Activated naive CD4-positive, alpha-beta T cell treated with anti-CD3 and anti-CD28 coated beads for 36 hours (primary cell): ENCODE results near the gene TMSB15B. TPM values are rescaled to one million over a fixed set of nuclear protein-coding genes. Genes with fewer than 3 reads are reported as not detected.
"Not testable (repeated sequence)": the region's sequence is repeated elsewhere in the genome, so short reads cannot be mapped to it uniquely, and the experiment has no call there.

ENCODE experiments used
- CTCF ChIA-PET: fragments of 350-600 bp; sonication (Branson Sonifier 250); formaldehyde crosslinking; loops from one replicate; lab custom pipeline; 2021; ENCODE audit warnings: antibody characterized with exemption; lab: Charles Lee
- DNase-seq: peaks from one replicate; pipeline ENCODE4 v3.0.0-alpha.2; 2020
- H3K27ac Mint-ChIP-seq: one replicate; pipeline ENCODE4 v1.8.0; 2021; ENCODE audit warnings: mild to moderate bottlenecking, mixed read lengths
- H3K27me3 Mint-ChIP-seq: one replicate; pipeline ENCODE4 v1.8.0; 2021; ENCODE audit warnings: low read depth, mixed read lengths
- H3K36me3 Mint-ChIP-seq: one replicate; pipeline ENCODE4 v1.8.0; 2021; ENCODE audit warnings: low read depth, mixed read lengths
- H3K4me1 Mint-ChIP-seq: one replicate; pipeline ENCODE4 v1.8.0; 2021; ENCODE audit warnings: low read depth, mixed read lengths
- H3K4me3 Mint-ChIP-seq: one replicate; pipeline ENCODE4 v1.8.0; 2021; ENCODE audit warnings: mild to moderate bottlenecking, moderate library complexity, mixed read lengths
- H3K9me3 Mint-ChIP-seq: one replicate; pipeline ENCODE4 v1.8.0; 2021; ENCODE audit warnings: mixed read lengths
- intact Hi-C: fragments of 100-400 bp; cut with micrococcal nuclease; formaldehyde crosslinking; loops from one replicate; pipeline ENCODE4 v1.15.1; 2023
- total RNA-seq, 2 experiments: library from RNA; stranded (reverse); gene quantifications; one replicate each; pipeline ENCODE4 v1.2.3, GENCODE V29; 2021

TMSB15B gene
- total RNA-seq, 2 experiments from 2014 or later, result 7.2 to 8.6 TPM

GRCh38 chrX:103949506-103949905 lies 12.9 kb upstream of the TMSB15B start:
- H3K9me3 Mint-ChIP-seq, result no peaks in the 10 kb centered on the region
- intact Hi-C loops, result no loop called here
- no peak overlapping the region for H3K27ac Mint-ChIP-seq
- no peaks in the 10 kb centered on the region for H3K4me1 Mint-ChIP-seq
- no peak for DNase-seq
- no peak overlapping the region for H3K4me3 Mint-ChIP-seq
- no peaks in the 10 kb centered on the region for H3K27me3 Mint-ChIP-seq
- CTCF ChIA-PET, result no interaction called here
- no peaks in the 10 kb centered on the region for H3K36me3 Mint-ChIP-seq

DNA sequence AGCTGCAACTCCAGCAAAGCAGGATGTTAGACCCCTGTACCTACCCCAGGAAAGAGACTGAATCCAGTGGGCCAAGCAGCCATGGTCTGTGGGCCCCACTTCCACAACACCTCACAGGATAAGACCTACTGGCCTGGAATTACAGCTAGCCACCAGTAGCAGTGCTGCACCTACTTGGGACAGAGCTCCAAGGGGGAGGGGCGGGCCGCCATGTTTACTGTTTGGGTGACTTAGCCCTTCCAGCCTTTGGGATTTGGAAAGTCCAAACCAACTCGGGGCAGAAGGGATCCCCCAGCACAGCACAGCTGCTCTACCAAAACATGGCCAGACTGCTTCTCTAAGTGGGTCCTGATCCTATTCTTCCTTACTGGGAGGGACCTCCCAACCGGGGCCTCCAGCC lies 9.1 kb upstream of the TMSB15B start:
- Mint-ChIP-seq H3K36me3 (no peaks in the 10 kb centered on the region), H3K27ac (no peak overlapping the region), H3K4me1 (no peaks in the 10 kb centered on the region), H3K9me3 (no peaks in the 10 kb centered on the region), H3K27me3 (no peaks in the 10 kb centered on the region), H3K4me3 (no peak overlapping the region)
- intact Hi-C loops, result no loop called here
- no peak for DNase-seq
- CTCF ChIA-PET, result no interaction called here

DNA sequence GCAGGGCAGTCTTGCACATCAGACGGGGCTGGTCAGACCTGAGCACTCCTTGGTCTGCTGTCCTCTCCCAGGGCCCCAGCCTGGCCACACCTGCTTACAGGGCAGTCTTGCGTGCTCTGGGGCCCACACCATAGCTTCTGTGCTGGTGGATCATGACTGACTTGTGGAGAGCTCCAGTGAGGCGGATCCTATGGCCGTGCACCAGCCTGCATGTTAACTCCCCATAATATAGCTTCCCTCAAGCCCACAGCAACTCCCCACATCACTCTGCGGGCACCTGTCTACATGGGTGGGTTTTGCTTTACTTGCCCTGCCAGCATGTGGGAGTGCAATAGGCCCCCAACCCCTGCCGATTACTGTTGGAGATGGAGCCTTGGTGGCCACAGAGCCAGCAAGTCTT lies 8.2 kb upstream of the TMSB15B start:
- no peak for DNase-seq
- CTCF ChIA-PET, result no interaction called here
- no peaks in the 10 kb centered on the region for H3K27me3 Mint-ChIP-seq
- intact Hi-C loops, result no loop called here
- H3K36me3 Mint-ChIP-seq, result no peaks in the 10 kb centered on the region
- H3K9me3 Mint-ChIP-seq, result no peaks in the 10 kb centered on the region
- H3K4me3 Mint-ChIP-seq, result no peak overlapping the region
- no peaks in the 10 kb centered on the region for H3K4me1 Mint-ChIP-seq
- H3K27ac Mint-ChIP-seq, result no peak overlapping the region

GRCh38 chrX:103960599-103960998 lies 1.8 kb upstream of the TMSB15B start:
- H3K36me3 Mint-ChIP-seq, intact Hi-C loops, CTCF ChIA-PET, DNase-seq, H3K27me3 Mint-ChIP-seq, H3K4me1 Mint-ChIP-seq, H3K27ac Mint-ChIP-seq, H3K4me3 Mint-ChIP-seq, H3K9me3 Mint-ChIP-seq: not testable (repeated sequence)

- H3K36me3 Mint-ChIP-seq, intact Hi-C loops, H3K4me1 Mint-ChIP-seq, CTCF ChIA-PET, H3K4me3 Mint-ChIP-seq, H3K27me3 Mint-ChIP-seq, DNase-seq, H3K9me3 Mint-ChIP-seq, H3K27ac Mint-ChIP-seq: not testable (repeated sequence)
Measured at GRCh38 chrX:103983508-103983907, 21.1 kb downstream of the TMSB15B start.

- intact Hi-C loops, result no loop called here
- Mint-ChIP-seq H3K4me3 (no peak overlapping the region), H3K27ac (no peak overlapping the region), H3K4me1 (no peaks in the 10 kb centered on the region), H3K27me3 (no peaks in the 10 kb centered on the region), H3K36me3 (no peaks in the 10 kb centered on the region), H3K9me3 (no peaks in the 10 kb centered on the region)
- CTCF ChIA-PET, result interaction anchor here (1.1 kb wide), 1 partner anchor 197 kb away, joined by 3 read pairs; no protein-coding TSS in a partner anchor
- no peak for DNase-seq
Measured at GRCh38 chrX:103999234-103999633, 36.8 kb downstream of the TMSB15B start.

- no peaks in the 10 kb centered on the region for H3K27me3 Mint-ChIP-seq
- H3K4me1 Mint-ChIP-seq, result no peaks in the 10 kb centered on the region
- no peak for DNase-seq
- intact Hi-C loops, result no loop called here
- no peak overlapping the region for H3K4me3 Mint-ChIP-seq
- H3K27ac Mint-ChIP-seq, result no peak overlapping the region
- CTCF ChIA-PET, result no interaction called here
- H3K9me3 Mint-ChIP-seq, result no peaks in the 10 kb centered on the region
- H3K36me3 Mint-ChIP-seq, result no peaks in the 10 kb centered on the region
Measured at GRCh38 chrX:104008831-104009230, 46.4 kb downstream of the TMSB15B start.

GRCh38 chrX:104013158-104013557 lies 50.7 kb downstream of the TMSB15B start:
- peaks cover 2% of the 10 kb centered on the region for H3K27me3 Mint-ChIP-seq
- no peaks in the 10 kb centered on the region for H3K9me3 Mint-ChIP-seq
- DNase-seq, result no peak
- H3K36me3 Mint-ChIP-seq, result no peaks in the 10 kb centered on the region
- no peaks in the 10 kb centered on the region for H3K4me1 Mint-ChIP-seq
- no peak overlapping the region for H3K27ac Mint-ChIP-seq
- no peak overlapping the region for H3K4me3 Mint-ChIP-seq
- intact Hi-C loops, result no loop called here
- CTCF ChIA-PET, result no interaction called here

DNA sequence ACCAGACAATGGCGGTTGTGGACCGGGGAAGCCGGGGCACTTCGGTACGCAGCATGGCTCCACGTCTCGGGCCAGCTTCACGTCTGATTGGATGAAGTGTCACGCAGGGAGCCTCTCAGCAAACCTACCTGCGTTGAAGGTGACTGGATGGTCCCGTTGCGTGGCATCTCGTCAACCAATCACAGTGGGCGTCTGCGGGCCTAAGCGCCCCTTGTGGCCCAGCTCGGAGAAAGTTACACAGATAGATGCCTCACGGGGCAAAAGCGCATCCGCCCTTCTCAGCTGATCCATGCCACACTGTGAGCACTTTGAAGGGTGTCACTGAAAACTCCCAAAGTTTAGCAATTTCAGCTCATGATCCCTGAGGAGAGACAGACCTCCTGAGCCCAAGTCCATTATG lies 51.2 kb downstream of the TMSB15B start, which contains the start of gene H2BW1:
Gene H2BW1 (minus strand): TSS at position 103 of the 400 bp plus-strand sequence. CDS start 132 bp downstream, outside the sequence.
- Mint-ChIP-seq H3K4me1 (no peaks in the 10 kb centered on the region), H3K27me3 (peaks cover 2% of the 10 kb centered on the region), H3K27ac (no peak within 1 kb of the TSS), H3K36me3 (no peaks in the 10 kb centered on the region), H3K4me3 (no peak within 1 kb of the TSS), H3K9me3 (no peaks in the 10 kb centered on the region)
- CTCF ChIA-PET, result no interaction called here
- no peak for DNase-seq
- intact Hi-C loops, result no loop called here

- H3K27ac Mint-ChIP-seq, intact Hi-C loops, H3K4me3 Mint-ChIP-seq, H3K27me3 Mint-ChIP-seq, H3K36me3 Mint-ChIP-seq, H3K4me1 Mint-ChIP-seq, CTCF ChIA-PET, H3K9me3 Mint-ChIP-seq, DNase-seq: not testable (repeated sequence)
Measured at GRCh38 chrX:104015576-104015975, 53.1 kb downstream of the TMSB15B start.

Other genes starting within 250 kb of the TMSB15B start
- gene PLP1, start 185.8 kb upstream of the TMSB15B start, total RNA-seq, result not detected
- under 1 TPM; 0.17 to 0.22 TPM for gene RAB9B, start 130.4 kb upstream of the TMSB15B start, total RNA-seq
- gene H2BW1, start 51.1 kb downstream of the TMSB15B start, total RNA-seq, result not detected
- gene H2BW2, start 77.3 kb downstream of the TMSB15B start, total RNA-seq, result not detected
- gene TMSB15C, start 113.6 kb downstream of the TMSB15B start, total RNA-seq, result 1 to 10 TPM; 2.1 TPM
- gene ZCCHC18, start 149.9 kb downstream of the TMSB15B start, total RNA-seq, result under 1 TPM; 0.12 to 0.17 TPM
- 1 to 10 TPM; 4.6 to 5.0 TPM for gene SLC25A53, start 194.4 kb downstream of the TMSB15B start, total RNA-seq
- 1 to 10 TPM; 6.0 to 6.1 TPM for gene FAM199X, start 203.8 kb downstream of the TMSB15B start, total RNA-seq